ENCODE measurements around the gene STAT4. TPM values are rescaled to one million over a fixed set of nuclear protein-coding genes. Genes with fewer than 3 reads are reported as not detected.

Gene STAT4
- total RNA-seq, 1 donor from 2014 or later, result 1.6 TPM

DNA sequence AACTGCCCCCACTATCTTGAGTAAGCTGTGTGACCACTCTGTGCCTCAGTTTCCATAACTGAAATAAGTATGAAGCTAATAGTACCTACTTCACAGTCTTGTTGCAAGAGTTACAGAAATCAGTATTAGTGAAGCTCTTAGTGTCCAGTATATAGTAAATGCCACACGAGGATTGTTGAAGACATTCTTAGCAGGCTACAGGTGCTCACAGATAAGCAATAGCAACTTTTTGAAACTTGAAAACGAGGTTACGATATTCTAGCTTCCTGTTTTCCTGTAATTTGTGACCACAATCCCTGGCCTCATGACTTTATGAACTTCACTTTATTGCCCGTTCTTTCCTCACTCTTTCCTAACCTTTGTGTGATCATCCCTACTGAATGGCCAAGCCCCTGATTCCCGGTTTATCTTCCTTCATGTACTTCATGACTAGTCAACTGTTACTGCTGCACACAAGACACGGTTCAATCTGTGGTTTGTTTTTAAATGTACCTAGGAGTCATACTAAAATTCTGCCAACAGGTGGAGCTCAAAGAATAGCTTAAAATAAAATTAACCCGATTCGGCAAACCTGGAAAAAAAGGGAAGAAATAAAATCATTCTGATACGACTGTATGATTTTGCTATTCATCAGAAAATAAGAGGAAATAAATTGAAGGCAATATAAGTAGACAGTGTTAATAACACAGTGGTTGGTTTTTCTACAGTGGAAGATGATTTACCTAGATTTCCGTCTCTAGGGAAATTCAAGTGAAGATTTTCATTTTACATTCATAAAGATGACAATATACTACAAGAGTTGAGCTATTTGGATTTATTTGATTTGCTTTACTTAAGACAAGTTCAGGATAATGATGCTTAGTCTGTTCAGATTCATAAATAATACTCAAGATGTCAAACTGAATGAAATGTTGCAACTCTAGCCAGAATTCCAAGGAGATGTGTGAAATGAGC, 98.7 kb downstream of the STAT4 start:
- H3K4me3 ChIP-seq (ENCODE audit: low read depth, low read length), result no peak overlapping the region
- TF ChIP-seq, protein P1, sequence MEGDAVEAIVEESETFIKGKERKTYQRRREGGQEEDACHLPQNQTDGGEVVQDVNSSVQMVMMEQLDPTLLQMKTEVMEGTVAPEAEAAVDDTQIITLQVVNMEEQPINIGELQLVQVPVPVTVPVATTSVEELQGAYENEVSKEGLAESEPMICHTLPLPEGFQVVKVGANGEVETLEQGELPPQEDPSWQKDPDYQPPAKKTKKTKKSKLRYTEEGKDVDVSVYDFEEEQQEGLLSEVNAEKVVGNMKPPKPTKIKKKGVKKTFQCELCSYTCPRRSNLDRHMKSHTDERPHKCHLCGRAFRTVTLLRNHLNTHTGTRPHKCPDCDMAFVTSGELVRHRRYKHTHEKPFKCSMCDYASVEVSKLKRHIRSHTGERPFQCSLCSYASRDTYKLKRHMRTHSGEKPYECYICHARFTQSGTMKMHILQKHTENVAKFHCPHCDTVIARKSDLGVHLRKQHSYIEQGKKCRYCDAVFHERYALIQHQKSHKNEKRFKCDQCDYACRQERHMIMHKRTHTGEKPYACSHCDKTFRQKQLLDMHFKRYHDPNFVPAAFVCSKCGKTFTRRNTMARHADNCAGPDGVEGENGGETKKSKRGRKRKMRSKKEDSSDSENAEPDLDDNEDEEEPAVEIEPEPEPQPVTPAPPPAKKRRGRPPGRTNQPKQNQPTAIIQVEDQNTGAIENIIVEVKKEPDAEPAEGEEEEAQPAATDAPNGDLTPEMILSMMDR (conservative IDR thresholded peaks at IDR 0.05; ENCODE audit: low read depth, low read length), result peak; percentile 67
- DNase-seq (ENCODE audit: low read depth), result peak; percentile 63

GRCh38 chr2:191051177-191051576, 99.6 kb downstream of the STAT4 start:
- no peak for DNase-seq (ENCODE audit: low read depth)
- H3K4me3 ChIP-seq (ENCODE audit: low read depth, low read length), result no peak overlapping the region
- TF ChIP-seq, protein P1 (conservative IDR thresholded peaks at IDR 0.05; ENCODE audit: low read depth, low read length), result no peak

DNA sequence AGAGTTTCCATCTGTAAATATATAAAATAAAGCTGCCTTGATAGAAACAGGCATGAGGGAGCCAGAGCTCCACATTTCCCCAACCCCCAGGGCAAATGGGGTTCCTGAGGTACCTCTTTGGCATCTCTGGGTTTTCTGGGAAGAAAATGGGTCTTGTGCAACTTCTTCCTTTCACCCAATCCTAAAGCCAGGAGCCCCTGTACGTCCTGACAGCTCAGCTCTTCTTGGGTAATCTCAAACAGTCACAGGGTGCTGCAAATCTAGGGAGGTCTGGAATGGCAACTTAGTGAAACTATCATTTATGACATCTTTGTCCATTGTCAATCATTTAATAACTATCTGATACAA, 100.2 kb downstream of the STAT4 start:
- TF ChIP-seq, protein P1 (conservative IDR thresholded peaks at IDR 0.05; ENCODE audit: low read depth, low read length), result no peak
- no peak overlapping the region for H3K4me3 ChIP-seq (ENCODE audit: low read depth, low read length)
- no peak for DNase-seq (ENCODE audit: low read depth)

DNA sequence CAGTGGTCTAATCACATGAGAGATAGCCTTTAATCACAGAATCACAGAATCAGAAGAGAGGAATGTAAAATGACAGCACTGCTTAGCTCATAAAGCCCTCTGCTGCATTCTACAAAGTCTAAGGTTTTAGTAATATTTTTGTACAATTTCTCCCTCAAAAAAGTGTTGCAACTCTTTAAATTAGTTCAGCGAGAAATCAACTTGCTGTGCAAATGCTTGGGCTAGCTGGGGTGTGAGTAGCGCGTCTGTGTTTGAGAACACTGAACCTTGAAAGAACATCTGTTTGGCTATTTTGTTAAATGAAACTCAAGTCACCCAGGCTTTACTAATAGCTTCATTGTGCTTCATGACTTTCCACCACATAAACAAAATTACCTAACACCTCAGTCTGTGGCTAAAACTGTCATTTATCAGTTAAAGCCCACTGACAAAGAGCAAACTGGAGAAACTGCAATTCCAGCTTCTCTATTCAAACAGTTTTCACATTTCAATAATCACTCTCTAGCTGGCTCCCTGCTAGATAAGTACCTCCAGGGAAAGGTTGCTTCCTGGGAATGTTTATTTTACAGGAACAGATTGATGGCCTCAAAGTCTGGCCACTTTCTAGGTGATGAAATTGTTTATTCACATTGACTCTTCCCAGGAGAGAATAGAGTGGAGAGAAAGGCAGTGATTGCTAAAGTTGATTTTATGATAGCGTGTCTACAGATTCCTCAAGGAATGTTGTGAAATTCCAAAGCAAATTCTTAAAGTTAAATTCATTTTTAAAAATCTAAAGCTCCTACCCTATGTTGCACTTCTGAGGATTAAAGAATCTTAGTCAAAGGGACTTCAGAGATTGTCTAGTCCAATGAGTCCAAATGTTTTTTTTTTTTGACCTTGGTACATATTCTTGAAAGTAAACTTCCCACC, 100.8 kb downstream of the STAT4 start:
- peak; percentile 93 for DNase-seq (ENCODE audit: low read depth)
- TF ChIP-seq, protein P1 (conservative IDR thresholded peaks at IDR 0.05; ENCODE audit: low read depth, low read length), result no peak
- H3K4me3 ChIP-seq (ENCODE audit: low read depth, low read length), result no peak overlapping the region

- TF ChIP-seq, protein P1 (conservative IDR thresholded peaks at IDR 0.05; ENCODE audit: low read depth, low read length), result no peak
- no peak for DNase-seq (ENCODE audit: low read depth)
- H3K4me3 ChIP-seq (ENCODE audit: low read depth, low read length), result no peak overlapping the region
Observed at GRCh38 chr2:191048073-191048472, 102.7 kb downstream of the STAT4 start.

DNA sequence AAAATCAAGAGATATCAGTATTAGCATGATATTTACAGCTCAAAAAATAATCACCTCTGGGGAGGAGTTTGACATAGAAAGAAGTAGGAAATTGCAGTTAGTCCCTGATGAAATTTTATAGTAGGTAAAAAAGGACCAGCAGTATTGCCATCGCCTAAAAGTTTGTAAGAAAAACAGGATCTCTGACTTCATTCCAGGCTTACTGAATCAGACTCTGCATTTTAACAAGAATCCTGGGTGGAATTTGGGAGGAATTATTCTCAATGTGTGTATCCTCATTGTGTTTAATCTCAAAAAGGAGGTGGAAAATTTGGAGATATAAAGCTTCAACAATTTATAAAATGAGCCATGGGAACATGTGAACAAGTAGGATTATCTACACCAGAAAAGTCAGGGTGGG, 105.7 kb downstream of the STAT4 start:
- TF ChIP-seq, protein P1 (conservative IDR thresholded peaks at IDR 0.05; ENCODE audit: low read depth, low read length), result no peak

More for the DNA sequence above, 105.7 kb downstream of the STAT4 start:
- H3K4me3 ChIP-seq (ENCODE audit: low read depth, low read length), result no peak overlapping the region
- DNase-seq (ENCODE audit: low read depth), result no peak

Data from epithelial cell of proximal tubule (primary cell).